HCT116 (cell line): Measurements from ENCODE around the gene AIMP1. TPM values are rescaled to one million over a fixed set of nuclear protein-coding genes. Genes with fewer than 3 reads are reported as not detected.

Experiments used
- ATAC-seq: fragments of 200-7000 bp; cut with Tn5 transposase; 2 replicates; pipeline ENCODE4 v1.9.1; 2020; ENCODE audit warnings: mild to moderate bottlenecking, moderate library complexity
- BruUV-seq: library from RNA; stranded (reverse); fragments of 400-500 nt; replicated peaks from 2 replicates; lab custom pipeline; 2021; lab: Mats Ljungman, UMichigan
- CTCF ChIA-PET: fragments of 300-600 bp; sonication (Branson Sonifier 250); formaldehyde crosslinking; loops from one replicate; lab custom pipeline; 2021; ENCODE audit warnings: antibody characterized with exemption; lab: Charles Lee
- POLR2A ChIA-PET: fragments of 300-600, 350-600 bp; sonication (Branson Sonifier 250); formaldehyde crosslinking; loops from one replicate; lab custom pipeline; 2021; ENCODE audit warnings: antibody characterized with exemption; lab: Charles Lee
- RAD21 ChIA-PET, 2 experiments: fragments of 300-600 bp; sonication (Branson Sonifier 250); formaldehyde crosslinking; loops; one replicate each; lab custom pipeline; 2023; ENCODE audit warnings: low total read pairs in 2 of 2; ENCODE audit not compliant: uncharacterized antibody in 2 of 2, unreplicated experiment in 2 of 2, low non-redundant PET in 1 of 2; lab: Charles Lee
- DNase-seq: peaks from one replicate; pipeline ENCODE4 v3.0.0-alpha.2; 2010; ENCODE audit warnings: low read depth, low spot score
- H2AFZ ChIP-seq: fragments of 200-600 bp; shearing (Covaris generic), sonication (generic); 2 replicates; pipeline ENCODE4 v1.6.1; 2017; ENCODE audit warnings: low read depth, mixed run types, mixed read lengths, antibody characterized with exemption, low read length; ENCODE audit not compliant: poor library complexity, severe bottlenecking
- H3K27ac ChIP-seq: 2 replicates; pipeline ENCODE4 v1.5.1; 2012; ENCODE audit warnings: low read depth, low read length
- H3K27me3 ChIP-seq: fragments of 200-600 bp; sonication (generic); 2 replicates; pipeline ENCODE4 v1.6.1; 2016; ENCODE audit warnings: mixed run types, low read length, mixed read lengths; ENCODE audit not compliant: insufficient read depth
- H3K36me3 ChIP-seq, 2 experiments: fragments of 200-500 bp in 1 of 2; fragments of 200-600 bp in 1 of 2; sonication (Bioruptor generic) in 1 of 2; sonication (generic) in 1 of 2; 2 replicates each; pipeline versions ENCODE4 v1.5.1 to v1.6.1; 2014 to 2016; ENCODE audit warnings: low read length in 2 of 2, inconsistent platforms in 1 of 2, mixed read lengths in 1 of 2, mixed run types in 1 of 2; ENCODE audit not compliant: insufficient read depth in 2 of 2, control insufficient read depth in 1 of 2
- H3K4me1 ChIP-seq, 2 experiments: fragments of 200-600 bp in 1 of 2; sonication (generic) in 1 of 2; 2 replicates each; pipeline versions ENCODE4 v1.5.1 to v1.6.1; 2012 to 2017; ENCODE audit warnings: low read length in 2 of 2, inconsistent platforms in 1 of 2, mild to moderate bottlenecking in 1 of 2, mixed read lengths in 1 of 2, mixed run types in 1 of 2, moderate library complexity in 1 of 2; ENCODE audit not compliant: insufficient read depth in 2 of 2, control insufficient read depth in 1 of 2
- H3K4me2 ChIP-seq: fragments of 200-600 bp; sonication (generic); 2 replicates; pipeline ENCODE4 v1.6.1; 2017; ENCODE audit warnings: mixed run types, low read length, mixed read lengths
- H3K4me3 ChIP-seq, 2 experiments: fragments of 200-600 bp in 1 of 2; sonication (generic) in 1 of 2; replicated peaks in 1 of 2; 2 replicates each; pipeline ENCODE4 v1.5.1; 2011 to 2016; ENCODE audit warnings: low read length in 2 of 2, control low read depth in 1 of 2, low read depth in 1 of 2, mild to moderate bottlenecking in 1 of 2, mixed read lengths in 1 of 2, mixed run types in 1 of 2
- H3K79me2 ChIP-seq: fragments of 200-600 bp; sonication (generic); 2 replicates; pipeline ENCODE4 v1.6.1; 2017; ENCODE audit warnings: mild to moderate bottlenecking, mixed run types, low read length, moderate library complexity, mixed read lengths; ENCODE audit not compliant: insufficient read depth
- H3K9ac ChIP-seq: fragments of 200-600 bp; sonication (generic); 2 replicates; pipeline ENCODE4 v1.6.1; 2016; ENCODE audit warnings: low read length, mixed read lengths
- H3K9me2 ChIP-seq: fragments of 200-600 bp; sonication (generic), shearing (Covaris generic); 2 replicates; pipeline ENCODE4 v1.6.1; 2017; ENCODE audit warnings: mixed run types, mild to moderate bottlenecking, moderate library complexity; ENCODE audit not compliant: insufficient read depth
- H3K9me3 ChIP-seq, 2 experiments: fragments of 200-500 bp in 1 of 2; fragments of 200-600 bp in 1 of 2; sonication (Bioruptor generic) in 1 of 2; sonication (generic) in 1 of 2; 2 replicates each; pipeline ENCODE4 v1.6.1; 2014 to 2017; ENCODE audit warnings: low read length in 2 of 2, mixed read lengths in 2 of 2, inconsistent platforms in 1 of 2, low read depth in 1 of 2, mild to moderate bottlenecking in 1 of 2, mixed run types in 1 of 2, moderate library complexity in 1 of 2; ENCODE audit not compliant: control insufficient read depth in 1 of 2, insufficient read depth in 1 of 2
- H4K20me1 ChIP-seq: fragments of 200-600 bp; sonication (generic), shearing (Covaris generic); 2 replicates; pipeline ENCODE4 v1.6.1; 2017; ENCODE audit warnings: mixed run types, mild to moderate bottlenecking, moderate library complexity; ENCODE audit not compliant: insufficient read depth
- ELF1 ChIP-seq: IDR thresholded peaks from 2 replicates; pipeline ENCODE4 v1.6.1; 2012; ENCODE audit warnings: low read depth, borderline replicate concordance
- POLR2AphosphoS5 ChIP-seq: IDR thresholded peaks from 2 replicates; pipeline ENCODE4 v1.6.1; 2011; ENCODE audit warnings: mild to moderate bottlenecking, low read depth, low read length, moderate library complexity
- RAD21 ChIP-seq: IDR thresholded peaks from 2 replicates; pipeline ENCODE4 v1.6.1; 2012; ENCODE audit warnings: low read depth, mild to moderate bottlenecking
- SRF ChIP-seq: IDR thresholded peaks from 2 replicates; pipeline ENCODE4 v1.6.1; 2012; ENCODE audit warnings: low read depth
- TCF7L2 ChIP-seq: IDR thresholded peaks from 2 replicates; pipeline ENCODE4 v1.7.0; 2011; ENCODE audit warnings: borderline replicate concordance, inconsistent platforms; ENCODE audit not compliant: insufficient read depth, insufficient read length; ENCODE audit errors: extremely low read depth
- ZFX ChIP-seq: fragments of 450-650 bp; IDR thresholded peaks from 2 replicates; pipeline ENCODE4 v1.6.1; 2017
- ZNF274 ChIP-seq: fragments of 200-500 bp; sonication (Bioruptor generic); IDR thresholded peaks from 2 replicates; pipeline ENCODE4 v1.6.1; 2014; ENCODE audit warnings: mild to moderate bottlenecking, low read depth, low read length, inconsistent platforms
- intact Hi-C: fragments of 100-400 bp; cut with micrococcal nuclease; formaldehyde crosslinking; loops from 2 replicates; pipeline ENCODE4 v1.10.0; 2022
- total RNA-seq: library from RNA; stranded (reverse); gene quantifications from one replicate; pipeline ENCODE4 v1.2.1, GENCODE V29; 2021; ENCODE audit not compliant: unreplicated experiment
- TF ChIP-seq, protein P1 (sequence below): IDR thresholded peaks from 2 replicates; pipeline ENCODE4 v1.6.1; 2011; ENCODE audit warnings: mild to moderate bottlenecking, low read length, moderate library complexity; ENCODE audit not compliant: insufficient replicate concordance; ENCODE audit errors: extremely low read depth
- TF ChIP-seq, protein P2 (sequence below), 3 experiments: fragments of 200-600 bp in 1 of 3; sonication (generic) in 1 of 3; IDR thresholded peaks in 2 of 3; conservative IDR thresholded peaks in 1 of 3; 2 replicates each; pipeline ENCODE4 v1.5.1; 2012 to 2017; ENCODE audit warnings: low read depth in 2 of 3, low read length in 2 of 3, antibody characterized with exemption in 1 of 3, borderline replicate concordance in 1 of 3, control low read depth in 1 of 3, mild to moderate bottlenecking in 1 of 3, mixed read lengths in 1 of 3, mixed run types in 1 of 3, moderate library complexity in 1 of 3; ENCODE audit not compliant: insufficient read depth in 1 of 3
- TF ChIP-seq, protein P3 (sequence below): IDR thresholded peaks from 2 replicates; pipeline ENCODE4 v1.6.1; 2012; ENCODE audit warnings: low read depth
- TF ChIP-seq, protein P4 (sequence below): IDR thresholded peaks from 2 replicates; pipeline ENCODE4 v1.6.1; 2012
- TF ChIP-seq, protein P5 (sequence below): IDR thresholded peaks from 2 replicates; pipeline ENCODE4 v1.6.1; 2012

Gene AIMP1
- total RNA-seq, 1 experiment from 2014 or later, result 67.4 TPM

DNA sequence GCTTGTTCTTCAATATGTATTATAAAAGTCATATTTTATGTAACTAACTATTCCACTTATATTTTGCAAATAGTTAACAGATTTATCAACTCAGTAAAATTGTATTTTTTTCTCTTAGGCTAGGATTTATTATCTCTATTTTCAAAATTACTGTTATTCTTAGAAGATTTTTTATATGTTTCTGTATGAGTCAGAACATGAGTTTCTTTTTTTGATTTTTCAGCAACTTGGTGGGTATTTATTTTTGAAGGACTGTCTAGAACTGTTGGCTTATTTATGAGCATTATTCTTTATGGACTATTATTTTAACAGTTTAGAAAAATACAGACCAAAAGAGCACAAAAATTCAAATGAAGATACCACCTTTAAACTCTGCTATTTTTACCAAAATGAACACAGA, 6.8 kb downstream of the AIMP1 start (continued):
- TF ChIP-seq, protein P1, sequence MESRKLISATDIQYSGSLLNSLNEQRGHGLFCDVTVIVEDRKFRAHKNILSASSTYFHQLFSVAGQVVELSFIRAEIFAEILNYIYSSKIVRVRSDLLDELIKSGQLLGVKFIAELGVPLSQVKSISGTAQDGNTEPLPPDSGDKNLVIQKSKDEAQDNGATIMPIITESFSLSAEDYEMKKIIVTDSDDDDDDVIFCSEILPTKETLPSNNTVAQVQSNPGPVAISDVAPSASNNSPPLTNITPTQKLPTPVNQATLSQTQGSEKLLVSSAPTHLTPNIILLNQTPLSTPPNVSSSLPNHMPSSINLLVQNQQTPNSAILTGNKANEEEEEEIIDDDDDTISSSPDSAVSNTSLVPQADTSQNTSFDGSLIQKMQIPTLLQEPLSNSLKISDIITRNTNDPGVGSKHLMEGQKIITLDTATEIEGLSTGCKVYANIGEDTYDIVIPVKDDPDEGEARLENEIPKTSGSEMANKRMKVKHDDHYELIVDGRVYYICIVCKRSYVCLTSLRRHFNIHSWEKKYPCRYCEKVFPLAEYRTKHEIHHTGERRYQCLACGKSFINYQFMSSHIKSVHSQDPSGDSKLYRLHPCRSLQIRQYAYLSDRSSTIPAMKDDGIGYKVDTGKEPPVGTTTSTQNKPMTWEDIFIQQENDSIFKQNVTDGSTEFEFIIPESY, result no peak
- TF ChIP-seq RAD21, result no peak

GRCh38 chr4:106325800-106326199, 9.4 kb downstream of the AIMP1 start:
- no peaks in the 10 kb centered on the region for H3K9me2 ChIP-seq
- H2AFZ ChIP-seq, result no peak overlapping the region
- H3K4me2 ChIP-seq, result no peak overlapping the region
- H3K4me3 ChIP-seq, result no peak overlapping the region
- POLR2A ChIA-PET, result no interaction called here
- no peak overlapping the region for H3K9ac ChIP-seq
- ATAC-seq (no peak), DNase-seq (no peak)
- intact Hi-C loops, result no loop called here
- RAD21 ChIA-PET, result no interaction called here
- no peaks in the 10 kb centered on the region for H3K9me3 ChIP-seq
- CTCF ChIA-PET, result no interaction called here
- H4K20me1 ChIP-seq, result 0 out of 2 replicates have a peak, but pooled peaks cover 4% of the 10 kb centered on the region
- H3K79me2 ChIP-seq, result peaks cover 52% of the 10 kb centered on the region
- peaks cover 35 to 43% of the 10 kb centered on the region in 2 experiments for H3K36me3 ChIP-seq
- no peaks in the 10 kb centered on the region for H3K27me3 ChIP-seq
- TF ChIP-seq POLR2AphosphoS5 (no peak), ZNF274 (no peak), ELF1 (no peak), SRF (no peak), ZFX (no peak), TCF7L2 (no peak)
- TF ChIP-seq, protein P2, sequence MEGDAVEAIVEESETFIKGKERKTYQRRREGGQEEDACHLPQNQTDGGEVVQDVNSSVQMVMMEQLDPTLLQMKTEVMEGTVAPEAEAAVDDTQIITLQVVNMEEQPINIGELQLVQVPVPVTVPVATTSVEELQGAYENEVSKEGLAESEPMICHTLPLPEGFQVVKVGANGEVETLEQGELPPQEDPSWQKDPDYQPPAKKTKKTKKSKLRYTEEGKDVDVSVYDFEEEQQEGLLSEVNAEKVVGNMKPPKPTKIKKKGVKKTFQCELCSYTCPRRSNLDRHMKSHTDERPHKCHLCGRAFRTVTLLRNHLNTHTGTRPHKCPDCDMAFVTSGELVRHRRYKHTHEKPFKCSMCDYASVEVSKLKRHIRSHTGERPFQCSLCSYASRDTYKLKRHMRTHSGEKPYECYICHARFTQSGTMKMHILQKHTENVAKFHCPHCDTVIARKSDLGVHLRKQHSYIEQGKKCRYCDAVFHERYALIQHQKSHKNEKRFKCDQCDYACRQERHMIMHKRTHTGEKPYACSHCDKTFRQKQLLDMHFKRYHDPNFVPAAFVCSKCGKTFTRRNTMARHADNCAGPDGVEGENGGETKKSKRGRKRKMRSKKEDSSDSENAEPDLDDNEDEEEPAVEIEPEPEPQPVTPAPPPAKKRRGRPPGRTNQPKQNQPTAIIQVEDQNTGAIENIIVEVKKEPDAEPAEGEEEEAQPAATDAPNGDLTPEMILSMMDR (IDR thresholded peaks at IDR 0.05 in 2 of 3, conservative IDR thresholded peaks at IDR 0.05 in 1 of 3; ENCODE audit: borderline replicate concordance in 1 of 3, insufficient read depth in 1 of 3, low read depth in 2 of 3, low read length in 2 of 3), result no peak
- TF ChIP-seq, protein P3, sequence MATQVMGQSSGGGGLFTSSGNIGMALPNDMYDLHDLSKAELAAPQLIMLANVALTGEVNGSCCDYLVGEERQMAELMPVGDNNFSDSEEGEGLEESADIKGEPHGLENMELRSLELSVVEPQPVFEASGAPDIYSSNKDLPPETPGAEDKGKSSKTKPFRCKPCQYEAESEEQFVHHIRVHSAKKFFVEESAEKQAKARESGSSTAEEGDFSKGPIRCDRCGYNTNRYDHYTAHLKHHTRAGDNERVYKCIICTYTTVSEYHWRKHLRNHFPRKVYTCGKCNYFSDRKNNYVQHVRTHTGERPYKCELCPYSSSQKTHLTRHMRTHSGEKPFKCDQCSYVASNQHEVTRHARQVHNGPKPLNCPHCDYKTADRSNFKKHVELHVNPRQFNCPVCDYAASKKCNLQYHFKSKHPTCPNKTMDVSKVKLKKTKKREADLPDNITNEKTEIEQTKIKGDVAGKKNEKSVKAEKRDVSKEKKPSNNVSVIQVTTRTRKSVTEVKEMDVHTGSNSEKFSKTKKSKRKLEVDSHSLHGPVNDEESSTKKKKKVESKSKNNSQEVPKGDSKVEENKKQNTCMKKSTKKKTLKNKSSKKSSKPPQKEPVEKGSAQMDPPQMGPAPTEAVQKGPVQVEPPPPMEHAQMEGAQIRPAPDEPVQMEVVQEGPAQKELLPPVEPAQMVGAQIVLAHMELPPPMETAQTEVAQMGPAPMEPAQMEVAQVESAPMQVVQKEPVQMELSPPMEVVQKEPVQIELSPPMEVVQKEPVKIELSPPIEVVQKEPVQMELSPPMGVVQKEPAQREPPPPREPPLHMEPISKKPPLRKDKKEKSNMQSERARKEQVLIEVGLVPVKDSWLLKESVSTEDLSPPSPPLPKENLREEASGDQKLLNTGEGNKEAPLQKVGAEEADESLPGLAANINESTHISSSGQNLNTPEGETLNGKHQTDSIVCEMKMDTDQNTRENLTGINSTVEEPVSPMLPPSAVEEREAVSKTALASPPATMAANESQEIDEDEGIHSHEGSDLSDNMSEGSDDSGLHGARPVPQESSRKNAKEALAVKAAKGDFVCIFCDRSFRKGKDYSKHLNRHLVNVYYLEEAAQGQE, result no peak
- TF ChIP-seq, protein P4, sequence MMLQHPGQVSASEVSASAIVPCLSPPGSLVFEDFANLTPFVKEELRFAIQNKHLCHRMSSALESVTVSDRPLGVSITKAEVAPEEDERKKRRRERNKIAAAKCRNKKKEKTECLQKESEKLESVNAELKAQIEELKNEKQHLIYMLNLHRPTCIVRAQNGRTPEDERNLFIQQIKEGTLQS, result no peak
- TF ChIP-seq, protein P5, sequence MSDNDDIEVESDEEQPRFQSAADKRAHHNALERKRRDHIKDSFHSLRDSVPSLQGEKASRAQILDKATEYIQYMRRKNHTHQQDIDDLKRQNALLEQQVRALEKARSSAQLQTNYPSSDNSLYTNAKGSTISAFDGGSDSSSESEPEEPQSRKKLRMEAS, result no peak
- no TSS peak for BruUV-seq
- H3K4me1 ChIP-seq, result no peaks in the 10 kb centered on the region
- no peak overlapping the region for H3K27ac ChIP-seq
